HG03442 (cell line): ENCODE measurements around the gene MYO1H.

Experiments used
- ATAC-seq: cut with Tn5 transposase; IDR thresholded peaks from one replicate; pipeline ENCODE4 v1.9.1; 2021; ENCODE audit warnings: mild to moderate bottlenecking, moderate library complexity; ENCODE audit not compliant: unreplicated experiment

Gene MYO1H

DNA sequence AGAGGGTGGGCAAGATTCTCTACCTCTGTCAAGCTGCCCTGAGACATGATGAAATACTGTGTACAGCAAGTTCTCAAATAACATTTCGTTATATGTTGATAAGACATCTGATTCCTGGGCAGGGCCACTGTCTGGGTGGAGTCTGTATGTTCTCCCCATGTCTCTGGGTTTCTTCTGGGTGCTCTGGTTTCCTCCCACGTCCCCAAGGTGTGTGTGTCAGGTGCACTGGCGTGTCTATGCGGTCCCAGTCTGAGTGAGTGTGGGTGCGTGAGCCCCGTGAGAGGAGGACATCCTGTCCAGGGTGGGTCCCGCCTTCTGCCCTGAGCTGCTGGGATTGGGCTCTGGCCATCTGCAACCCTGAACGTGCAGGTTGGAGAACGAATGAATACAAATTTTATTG is 99.8 kb downstream of the MYO1H start:
- ATAC-seq, result no peak

DNA sequence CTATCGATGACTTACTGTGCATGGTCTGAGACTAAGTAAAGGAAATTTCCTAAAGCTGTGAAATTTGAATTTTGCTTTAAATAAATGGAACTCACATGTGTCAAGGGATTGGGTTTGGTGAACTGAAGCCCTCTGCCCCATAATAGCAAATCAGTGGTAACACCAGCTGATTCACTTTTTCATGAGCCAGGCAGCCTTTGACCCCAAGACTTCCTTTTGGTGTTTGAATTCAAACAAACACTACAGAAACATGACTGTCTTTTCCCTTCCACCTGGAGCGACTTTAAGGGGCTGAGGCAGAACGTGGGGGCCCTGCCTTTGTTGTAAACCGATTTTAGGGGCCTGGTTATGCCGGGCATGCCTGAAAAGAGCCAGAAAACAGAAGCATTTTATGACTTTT is 100.6 kb downstream of the MYO1H start:
- no peak for ATAC-seq

DNA sequence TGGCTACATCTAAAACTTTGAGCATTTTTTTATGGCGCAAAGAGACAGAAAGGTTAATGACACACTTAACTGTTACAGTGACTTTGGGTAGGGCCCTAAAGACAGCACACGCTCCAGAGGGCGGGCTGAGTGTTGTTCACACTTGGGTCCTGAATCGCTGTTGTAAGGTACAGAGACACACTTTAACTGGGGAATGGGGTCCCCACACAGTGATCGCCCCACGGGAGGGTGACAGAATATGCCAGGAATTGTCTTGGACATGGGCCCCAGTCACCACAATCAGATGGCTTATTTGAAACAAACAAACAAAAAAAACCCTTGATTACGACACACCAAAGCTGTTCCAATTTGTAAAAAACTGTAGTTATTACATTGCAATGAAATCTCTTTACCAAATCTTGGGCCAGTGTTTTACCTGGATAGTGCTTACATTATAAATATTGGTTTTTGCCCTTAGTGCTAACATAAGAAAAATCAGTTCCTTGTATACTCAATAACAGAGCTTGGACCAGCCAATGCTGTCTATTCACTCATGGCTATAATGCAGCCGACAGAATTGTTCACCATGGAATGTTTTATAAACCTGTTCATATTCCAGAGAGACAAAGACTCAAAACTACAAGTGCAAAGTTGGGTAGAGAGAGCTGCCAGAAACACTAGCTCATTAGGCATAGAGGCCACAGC is 101.1 kb downstream of the MYO1H start:
- no peak for ATAC-seq

DNA sequence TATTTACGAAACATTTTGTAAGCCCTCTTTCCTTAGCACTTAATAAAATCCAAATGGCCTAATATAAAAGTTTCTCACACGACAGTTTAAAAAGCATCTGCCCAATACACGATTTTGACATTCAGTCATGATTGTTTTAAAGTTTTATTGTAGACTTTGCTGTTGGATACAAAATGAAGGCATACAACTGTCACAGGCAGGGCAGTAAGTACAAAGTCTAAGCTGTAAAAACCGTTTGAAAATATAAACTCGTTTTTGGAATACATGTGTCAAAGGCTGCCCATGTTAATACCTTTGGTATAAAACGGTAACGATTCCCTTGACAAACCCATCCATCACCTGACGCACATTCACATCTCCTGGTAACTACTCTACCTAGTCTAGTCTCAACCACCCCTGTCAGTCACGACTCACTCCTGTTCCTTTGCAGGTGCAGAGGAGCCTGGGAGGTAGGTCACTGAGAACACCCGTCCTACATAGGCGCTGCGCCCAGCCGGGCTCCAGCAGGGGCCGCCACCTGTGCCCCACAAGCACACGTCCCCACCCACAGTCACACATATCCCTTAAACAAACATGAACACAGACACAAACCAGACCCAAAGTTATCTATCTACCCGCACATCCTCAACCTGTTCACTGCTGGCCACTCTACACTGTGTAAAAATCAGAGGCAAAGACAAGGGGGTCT is 102.3 kb downstream of the MYO1H start:
- no peak for ATAC-seq

DNA sequence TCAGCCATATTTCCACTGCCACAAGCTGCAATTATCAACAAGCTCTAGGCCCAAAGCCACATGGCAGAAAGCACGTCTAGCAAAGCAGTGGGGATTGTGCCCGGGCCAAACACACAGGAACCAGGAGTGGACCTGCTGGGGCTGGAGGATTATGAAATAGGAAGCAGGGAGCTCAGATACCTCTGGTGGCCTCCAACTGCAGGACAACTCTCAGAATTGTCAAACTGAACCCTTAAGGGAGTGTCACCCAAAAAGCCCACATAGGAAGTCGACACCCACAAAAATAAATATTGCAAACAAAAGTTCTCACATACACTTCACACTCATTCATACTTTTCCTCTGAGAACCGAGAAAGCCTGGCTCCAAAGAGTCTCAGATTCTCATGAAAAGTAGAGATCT is 103.3 kb downstream of the MYO1H start:
- ATAC-seq, result no peak

DNA sequence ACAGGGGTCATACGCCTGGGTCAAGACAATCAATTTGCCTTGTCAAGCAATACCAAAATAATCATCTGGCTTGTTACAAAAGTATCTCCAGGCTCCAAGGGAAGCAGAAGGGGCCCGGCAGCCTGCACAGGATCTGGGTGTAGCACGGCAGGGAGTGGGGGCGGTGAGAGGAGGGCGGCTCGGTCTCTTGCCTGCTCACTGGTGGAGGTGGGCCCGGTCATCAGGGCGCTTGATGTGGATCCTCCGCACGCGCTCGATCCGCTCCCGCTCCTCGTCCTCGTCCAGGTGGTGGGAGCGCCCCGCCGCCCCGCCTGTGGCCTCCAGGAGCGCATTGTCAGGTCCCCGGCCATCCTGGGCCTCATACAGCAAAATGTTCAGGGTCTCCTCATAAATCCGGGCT is 103.7 kb downstream of the MYO1H start:
- no peak for ATAC-seq

DNA sequence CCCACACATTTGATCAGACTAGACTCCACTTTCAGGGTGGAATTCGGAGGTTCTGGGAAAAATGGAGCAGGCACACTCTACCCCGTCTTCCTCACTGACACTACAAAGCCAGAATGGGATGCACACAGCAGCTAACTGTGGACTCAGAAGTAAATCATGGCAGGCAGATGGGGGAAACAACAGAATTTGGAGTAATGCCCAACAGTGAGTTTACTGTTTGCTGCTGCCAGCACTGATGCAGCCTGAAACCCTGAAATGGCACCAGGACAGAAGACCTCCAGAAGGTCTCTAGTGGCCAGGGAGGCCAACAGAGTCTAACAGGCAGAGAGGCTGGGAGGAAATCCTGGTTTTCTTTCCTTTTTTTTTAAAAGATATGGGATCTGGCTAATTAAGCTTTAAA is 104.8 kb downstream of the MYO1H start:
- no peak for ATAC-seq

DNA sequence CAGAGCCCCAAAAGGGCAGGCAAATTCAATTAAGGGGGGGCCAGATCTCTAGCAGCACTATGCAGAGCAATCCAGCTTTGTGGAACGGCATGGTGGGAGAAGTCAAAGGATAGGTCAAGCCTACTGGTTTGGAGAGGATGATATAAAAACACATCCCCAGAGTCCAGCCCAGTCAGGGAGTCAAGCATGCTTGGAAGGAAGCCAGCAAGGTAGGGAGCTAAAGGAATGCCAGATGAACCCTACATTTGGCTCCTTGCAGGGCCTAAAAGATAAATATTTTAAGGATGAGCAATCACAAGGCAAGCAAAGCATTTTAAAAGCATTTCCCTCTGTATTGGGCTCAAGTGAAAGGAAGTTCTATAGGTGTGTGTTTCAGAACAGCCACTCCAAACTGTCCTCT is 108.0 kb downstream of the MYO1H start:
- ATAC-seq, result no peak

DNA sequence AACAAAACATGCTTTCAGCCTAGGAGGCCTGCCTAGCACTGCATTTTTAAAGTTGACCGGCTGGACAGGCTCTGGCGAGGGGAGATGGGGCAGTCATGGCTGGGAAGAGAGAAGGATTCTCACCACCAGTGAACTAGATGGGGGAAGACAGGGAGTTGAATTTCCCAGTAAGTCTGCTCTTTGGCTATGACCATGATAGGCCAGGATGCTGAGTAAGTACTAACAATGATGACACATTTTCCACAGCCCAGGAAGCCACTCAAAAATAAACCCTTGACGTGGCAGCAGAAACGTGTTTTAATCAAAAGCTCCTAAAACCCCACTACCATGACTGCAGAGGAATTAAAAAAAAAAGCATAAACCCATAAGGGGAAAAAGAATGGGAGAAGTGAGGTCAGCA is 110.4 kb downstream of the MYO1H start:
- ATAC-seq, result no peak

DNA sequence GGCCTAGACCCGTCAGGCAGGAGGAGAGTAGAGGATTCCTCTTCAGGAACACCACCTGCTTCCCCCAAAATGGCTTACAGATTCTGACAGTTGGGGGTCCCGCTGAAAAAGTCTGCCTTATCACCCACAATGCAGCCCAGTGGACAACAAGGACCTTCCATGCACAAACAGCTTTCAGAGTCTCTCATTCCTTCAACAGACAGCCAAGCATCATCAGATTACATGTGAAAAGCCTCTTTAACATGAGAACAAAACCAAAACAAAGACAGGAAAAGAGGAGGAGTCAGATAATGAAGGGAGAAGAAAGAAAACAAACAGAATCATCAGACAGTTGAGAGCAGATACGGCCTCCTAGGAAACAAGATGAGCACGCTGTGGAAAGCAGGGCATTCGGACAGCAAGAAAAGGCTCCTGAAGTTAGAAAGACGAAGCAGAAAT is 111.1 kb downstream of the MYO1H start:
- ATAC-seq, result no peak

DNA sequence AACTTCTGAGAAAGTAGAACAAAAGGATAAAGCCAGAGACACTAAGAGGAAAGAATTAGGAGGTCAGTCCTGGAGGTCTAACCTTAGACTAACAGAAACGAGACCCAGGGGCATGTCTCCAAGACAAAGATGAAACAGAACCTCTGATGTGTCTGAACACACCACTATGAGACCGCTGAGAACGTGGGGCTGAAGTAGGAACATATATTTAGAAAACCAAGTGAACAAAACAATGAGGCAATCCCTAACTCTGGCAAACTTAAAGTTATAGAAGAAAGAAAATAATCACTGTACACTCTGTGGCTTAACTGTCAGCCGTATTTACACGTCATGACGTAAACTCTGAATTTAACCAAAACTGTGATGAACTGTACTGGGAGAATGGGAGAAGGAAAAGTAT is 111.5 kb downstream of the MYO1H start:
- no peak for ATAC-seq

DNA sequence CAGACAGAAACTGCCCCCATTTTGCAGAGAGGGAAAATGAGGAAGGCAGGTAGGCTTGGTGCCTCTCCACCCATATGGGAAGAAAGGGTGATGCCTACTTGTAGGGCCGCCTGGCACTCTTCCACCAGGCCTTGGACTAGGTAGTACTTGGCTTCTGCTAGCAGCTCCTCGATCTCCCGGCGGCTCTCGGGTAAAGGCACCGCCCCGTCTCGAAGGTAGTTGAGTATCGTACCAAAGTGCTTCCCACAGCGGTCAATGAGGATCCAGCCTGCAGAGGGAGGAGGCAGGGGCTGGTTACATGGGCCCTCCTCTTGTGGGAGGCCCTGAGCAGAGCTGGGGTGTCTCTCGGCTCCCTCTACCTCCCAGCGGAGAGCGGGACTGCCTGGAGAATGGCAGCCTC is 112.8 kb downstream of the MYO1H start:
- no peak for ATAC-seq

DNA sequence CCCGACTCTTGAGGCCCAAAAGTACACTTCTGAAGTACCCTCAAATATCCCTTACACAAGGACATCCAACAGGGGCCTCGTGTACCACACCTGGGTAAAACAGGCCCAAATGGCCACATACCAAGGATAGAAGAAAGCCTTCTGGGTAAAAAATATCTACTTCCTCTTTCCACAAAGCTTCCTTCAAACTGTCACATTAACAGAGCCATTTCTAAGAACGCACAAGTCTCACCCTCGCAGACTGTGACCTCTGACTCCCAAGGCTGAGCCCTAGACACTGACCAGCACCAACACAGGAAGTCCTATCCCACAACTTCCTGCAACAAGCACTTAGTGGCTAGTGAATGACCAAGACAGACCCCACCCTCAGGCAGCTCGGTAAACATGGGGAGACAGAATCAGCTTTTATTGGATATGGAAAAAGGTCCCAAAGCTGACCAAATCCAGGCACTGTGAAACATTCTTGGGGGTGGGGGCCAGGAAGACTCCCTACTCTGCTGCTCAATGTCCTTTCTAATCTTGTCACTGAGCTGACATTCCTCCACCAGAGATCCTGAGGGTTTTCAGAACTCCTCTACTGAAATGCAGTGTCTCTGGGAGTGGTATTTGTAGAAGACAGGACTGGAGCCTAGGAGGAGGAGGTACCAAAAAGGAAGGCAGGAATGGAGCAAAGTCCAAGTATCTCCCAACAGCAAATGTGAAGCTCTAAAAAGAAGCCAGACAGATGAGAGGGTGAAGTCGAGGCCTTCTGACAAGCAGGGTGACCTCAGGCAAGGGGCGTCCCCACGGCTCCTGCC is 113.5 kb downstream of the MYO1H start:
- no peak for ATAC-seq

DNA sequence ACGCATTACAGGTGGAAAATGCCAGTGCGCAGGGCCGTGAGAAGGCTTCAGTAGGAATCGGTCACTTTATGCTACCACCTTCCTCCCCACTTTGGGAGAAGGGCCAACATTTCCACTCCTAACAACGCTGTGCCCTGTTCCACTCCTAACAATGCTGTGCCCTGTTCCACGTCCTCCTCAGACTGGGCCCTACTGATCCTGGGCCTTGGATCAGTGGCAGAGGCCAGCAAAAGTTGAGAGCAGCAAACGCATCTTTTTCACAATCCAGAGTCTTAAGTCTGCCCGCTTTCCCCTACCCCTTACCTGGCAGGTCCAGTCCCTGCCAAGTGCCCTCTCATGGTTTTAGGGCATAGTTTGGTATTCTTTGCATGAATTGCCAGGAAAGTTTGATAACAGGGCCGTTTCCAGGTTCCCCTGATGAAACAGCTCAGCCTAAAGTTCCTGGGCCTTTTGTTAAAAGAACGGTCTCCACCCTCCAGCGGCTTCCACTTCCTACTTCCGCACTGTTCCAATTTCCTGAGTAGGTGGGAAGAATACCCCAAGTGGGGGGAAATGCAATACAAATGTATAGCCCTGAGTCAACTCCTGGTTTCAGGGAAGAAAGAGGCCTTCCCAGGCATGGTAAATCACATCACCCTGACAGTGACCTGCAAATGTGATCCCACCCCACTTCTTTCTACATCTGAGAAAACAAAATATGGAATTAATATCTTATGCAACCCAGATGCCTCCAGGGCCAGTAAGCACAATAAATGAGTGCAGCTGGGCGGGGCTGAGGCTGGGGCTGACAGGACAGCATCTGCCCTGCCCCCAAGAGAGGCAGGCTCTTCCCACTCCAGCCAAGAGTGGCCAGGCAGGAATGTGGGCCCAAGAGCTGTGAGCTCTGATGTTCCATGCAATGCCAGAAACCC is 114.4 kb downstream of the MYO1H start:
- no peak for ATAC-seq

DNA sequence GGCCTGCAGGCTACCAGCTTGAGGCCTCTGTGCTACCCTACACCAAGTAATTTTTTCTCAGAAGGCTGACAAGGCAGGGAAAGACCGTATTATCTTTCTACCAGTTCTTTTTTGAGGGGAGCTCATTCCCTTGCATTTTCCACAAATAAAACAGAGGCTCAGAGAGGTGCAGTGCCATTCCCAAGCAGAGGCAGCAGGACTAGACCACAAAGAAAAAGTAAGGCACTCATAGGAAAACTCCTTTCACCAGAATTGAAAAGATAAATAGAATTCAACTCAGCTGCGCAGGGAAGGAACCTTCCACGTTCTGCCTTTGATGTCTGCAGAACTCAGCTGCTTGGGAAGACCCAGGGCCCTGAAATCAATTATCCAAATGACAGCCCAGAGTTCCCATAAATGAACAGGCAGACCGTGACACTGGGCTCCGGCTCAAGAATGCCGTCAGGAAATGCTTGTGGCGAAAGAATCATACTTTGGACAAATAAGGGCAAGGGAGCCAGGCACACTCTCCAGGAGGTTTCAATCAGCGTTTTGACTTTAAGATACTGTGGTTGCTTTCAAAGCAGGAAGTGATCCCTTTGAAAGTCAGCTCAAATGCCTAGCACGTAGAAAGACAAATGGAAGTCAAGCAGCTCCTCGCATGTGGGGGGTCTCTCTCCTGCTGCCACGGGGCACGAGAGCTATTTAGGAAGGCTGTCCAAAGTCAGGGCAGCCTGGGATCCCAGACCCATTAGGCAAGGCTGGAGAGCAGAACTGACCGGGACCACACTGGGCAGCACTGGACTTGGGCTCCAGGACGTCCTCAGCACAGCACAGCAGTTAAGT is 115.4 kb downstream of the MYO1H start:
- no peak for ATAC-seq

DNA sequence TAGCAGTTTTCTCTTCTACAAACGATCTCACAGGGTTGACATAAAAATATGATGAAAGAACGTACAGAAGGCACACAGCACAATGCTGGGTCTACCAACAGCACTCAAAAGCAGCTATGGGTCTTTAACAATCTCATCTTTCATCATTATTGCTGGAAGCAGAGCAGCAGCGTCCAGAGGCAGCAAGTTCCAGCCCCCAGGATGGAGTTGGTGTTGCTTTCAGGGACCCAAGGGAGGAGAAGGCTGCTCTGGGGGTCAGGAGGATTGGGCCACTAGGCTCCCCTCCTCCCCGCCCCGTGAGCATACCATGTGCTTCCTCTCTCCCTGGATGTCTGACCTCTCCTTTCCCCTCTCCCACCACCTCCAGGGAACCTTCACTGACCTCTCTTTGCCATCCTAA is 116.1 kb downstream of the MYO1H start:
- no peak for ATAC-seq

DNA sequence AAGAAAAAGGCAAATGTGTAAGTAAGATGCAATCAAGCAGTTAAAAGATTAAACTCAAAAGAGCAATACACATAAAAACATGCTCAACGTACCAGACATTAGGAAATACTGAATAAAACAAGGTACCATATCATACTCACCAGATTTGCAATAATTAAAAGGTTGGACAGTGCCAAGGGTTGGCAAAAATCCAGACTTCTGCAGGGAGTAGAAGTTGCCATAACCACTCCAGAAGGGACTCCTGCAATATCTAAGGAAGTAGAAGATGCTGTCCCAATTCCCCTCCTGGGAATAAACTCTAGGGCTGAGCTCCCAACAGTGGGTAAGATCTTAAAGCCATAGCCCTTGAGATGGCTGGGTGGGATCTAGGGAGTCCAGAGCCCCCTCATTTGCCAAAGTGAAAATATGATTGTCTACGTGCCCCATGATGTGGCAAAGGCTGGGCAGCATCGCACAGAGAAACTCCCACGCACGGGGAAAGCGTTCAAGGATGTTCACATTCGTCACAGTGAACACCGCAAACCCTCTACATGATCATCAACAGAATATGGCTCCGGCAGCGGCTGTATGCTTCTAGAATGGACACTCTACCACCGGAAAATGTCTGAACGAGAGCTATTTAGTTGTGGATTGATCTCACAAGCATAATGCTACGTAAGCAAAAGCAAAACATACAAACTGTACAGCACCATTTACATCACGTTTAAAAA is 117.1 kb downstream of the MYO1H start:
- ATAC-seq, result no peak

DNA sequence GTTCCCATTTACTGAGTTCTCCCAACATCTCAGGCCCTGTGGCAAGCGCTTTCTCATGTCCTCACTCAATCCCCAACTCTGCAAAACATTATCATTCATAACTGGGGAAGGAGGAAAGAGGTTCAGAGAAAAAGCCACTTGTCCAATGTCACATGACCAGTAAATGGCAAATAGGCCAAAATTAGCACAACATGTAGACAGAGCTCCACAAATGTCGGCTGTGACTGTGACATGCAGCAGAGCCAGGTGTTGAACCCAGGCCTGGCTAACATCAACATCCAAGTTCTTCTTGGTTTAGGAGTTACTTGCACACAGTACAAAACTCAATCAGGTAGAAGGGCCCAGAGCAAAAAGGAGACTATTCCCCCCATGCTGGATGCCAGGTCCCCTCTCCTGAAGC is 118.6 kb downstream of the MYO1H start:
- no peak for ATAC-seq

DNA sequence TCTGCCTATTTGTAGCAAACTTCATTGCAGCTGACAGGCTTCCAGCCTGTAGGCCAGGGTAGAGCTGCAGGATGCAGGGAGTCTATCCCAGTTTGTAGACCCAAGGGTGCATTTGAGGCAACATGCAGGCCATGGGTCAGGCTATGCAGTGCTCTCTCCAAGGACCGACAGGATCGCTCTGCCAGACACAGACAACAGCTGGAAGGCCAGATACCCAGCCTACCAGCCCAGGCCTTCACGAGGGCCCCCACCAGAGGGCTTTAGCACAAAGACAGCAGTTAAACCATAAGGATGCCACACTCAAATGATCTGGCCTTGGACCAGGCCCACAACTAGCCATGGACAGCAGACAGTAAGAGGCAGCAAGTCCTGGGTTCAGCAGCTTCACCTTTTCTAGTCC is 119.1 kb downstream of the MYO1H start:
- ATAC-seq, result no peak
